Mucosa of stomach (tissue), 1 donor: ENCODE results near the gene PRPF40A.
"Not testable (repeated sequence)": the region's sequence is repeated elsewhere in the genome, so short reads cannot be mapped to it uniquely, and the experiment has no call there.

ENCODE experiments used
- H3K27me3 ChIP-seq: one replicate; pipeline ENCODE4 v1.7.0; 2013; ENCODE audit warnings: mild to moderate bottlenecking, low read length; ENCODE audit not compliant: control insufficient read depth, insufficient read depth
- H3K36me3 ChIP-seq: one replicate; pipeline ENCODE4 v1.7.0; 2013; ENCODE audit warnings: low read length; ENCODE audit not compliant: control insufficient read depth, insufficient read depth
- H3K4me1 ChIP-seq: one replicate; pipeline ENCODE4 v1.7.0; 2013; ENCODE audit warnings: mild to moderate bottlenecking, low read length; ENCODE audit not compliant: control insufficient read depth, insufficient read depth
- H3K4me3 ChIP-seq: one replicate; pipeline ENCODE4 v1.7.0; 2013; ENCODE audit warnings: low read length
- H3K9ac ChIP-seq: one replicate; pipeline ENCODE4 v1.7.0; 2013; ENCODE audit warnings: mild to moderate bottlenecking, low read length, moderate library complexity
- H3K9me3 ChIP-seq: one replicate; pipeline ENCODE4 v1.7.0; 2013; ENCODE audit warnings: mild to moderate bottlenecking, low read length, moderate library complexity; ENCODE audit not compliant: control insufficient read depth
- donor health status: Pancreatic carcinoma.

PRPF40A gene

DNA sequence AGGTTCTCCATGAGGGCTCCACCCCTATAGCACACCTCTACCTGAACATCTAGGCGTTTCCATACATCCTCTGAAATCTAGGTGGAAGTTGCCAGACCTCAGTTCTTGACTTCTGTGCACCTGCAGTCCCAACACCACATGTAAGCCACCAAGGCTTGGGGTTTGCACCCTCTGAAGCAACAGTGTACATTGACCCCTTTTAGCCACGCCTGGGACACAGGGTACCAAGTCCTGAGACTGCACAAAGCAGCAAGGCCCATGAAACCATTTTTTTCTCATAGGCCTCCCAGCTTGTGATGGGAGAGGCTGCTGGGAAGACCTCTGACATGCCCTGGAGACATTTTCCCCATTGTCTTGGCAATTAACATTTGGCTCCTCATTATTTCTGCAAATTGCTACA lies 21.2 kb upstream of the PRPF40A start:
- no peaks in the 10 kb centered on the region for H3K36me3 ChIP-seq
- H3K9me3 ChIP-seq: no peaks in the 10 kb centered on the region
- H3K27me3 ChIP-seq: no peaks in the 10 kb centered on the region
- no peak overlapping the region for H3K4me3 ChIP-seq
- no peak overlapping the region for H3K9ac ChIP-seq
- H3K4me1 ChIP-seq: no peaks in the 10 kb centered on the region

- not testable (repeated sequence) for H3K27me3 ChIP-seq, H3K4me1 ChIP-seq, H3K9me3 ChIP-seq, H3K36me3 ChIP-seq, H3K9ac ChIP-seq, H3K4me3 ChIP-seq
Observed at GRCh38 chr2:152737509-152737908, 20.2 kb upstream of the PRPF40A start.

GRCh38 chr2:152730591-152731333 lies 13.5 kb upstream of the PRPF40A start:
- no peak overlapping the region for H3K9ac ChIP-seq
- H3K4me1 ChIP-seq: peaks cover 6% of the 10 kb centered on the region
- H3K27me3 ChIP-seq: no peaks in the 10 kb centered on the region
- H3K9me3 ChIP-seq: no peaks in the 10 kb centered on the region
- H3K4me3 ChIP-seq: no peak overlapping the region
- no peaks in the 10 kb centered on the region for H3K36me3 ChIP-seq

GRCh38 chr2:152729844-152730243 lies 12.6 kb upstream of the PRPF40A start:
- H3K27me3 ChIP-seq: no peaks in the 10 kb centered on the region
- no peak overlapping the region for H3K9ac ChIP-seq
- no peak overlapping the region for H3K4me3 ChIP-seq
- H3K36me3 ChIP-seq: no peaks in the 10 kb centered on the region
- H3K4me1 ChIP-seq: peaks cover 6% of the 10 kb centered on the region
- H3K9me3 ChIP-seq: no peaks in the 10 kb centered on the region

- Histone ChIP-seq H3K36me3 (no peaks in the 10 kb centered on the region), H3K4me1 (peaks cover 9% of the 10 kb centered on the region), H3K9me3 (no peaks in the 10 kb centered on the region), H3K4me3 (no peak overlapping the region), H3K9ac (no peak overlapping the region), H3K27me3 (no peaks in the 10 kb centered on the region)
Observed at GRCh38 chr2:152723918-152724317, 6.7 kb upstream of the PRPF40A start.

DNA sequence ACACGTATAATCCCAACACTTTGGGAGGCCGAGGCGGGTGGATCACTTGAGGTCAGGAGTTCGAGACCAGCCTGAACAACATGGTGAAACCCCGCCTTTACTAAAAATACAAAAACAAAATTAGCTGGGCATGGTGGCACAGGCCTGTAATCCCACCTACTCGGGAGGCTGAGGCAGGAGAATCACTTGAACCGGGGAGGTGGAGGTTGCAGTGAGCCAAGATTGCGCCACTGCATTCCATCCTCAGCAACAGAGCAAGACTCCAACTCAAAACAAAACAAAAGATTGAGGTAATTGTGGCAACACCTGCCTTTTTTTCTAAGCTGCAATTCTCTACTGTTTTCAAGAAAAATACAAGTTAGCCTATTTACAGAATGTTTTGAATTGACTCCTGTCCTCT lies 5.4 kb upstream of the PRPF40A start:
- H3K9me3 ChIP-seq, H3K9ac ChIP-seq, H3K4me1 ChIP-seq, H3K27me3 ChIP-seq, H3K4me3 ChIP-seq, H3K36me3 ChIP-seq: not testable (repeated sequence)

- Histone ChIP-seq H3K27me3 (no peaks in the 10 kb centered on the region), H3K4me3 (no peak overlapping the region), H3K9me3 (no peaks in the 10 kb centered on the region), H3K9ac (no peak overlapping the region), H3K36me3 (no peaks in the 10 kb centered on the region), H3K4me1 (peaks cover 13% of the 10 kb centered on the region)
Observed at GRCh38 chr2:152720794-152721193, 3.5 kb upstream of the PRPF40A start.

- Histone ChIP-seq H3K4me3 (peak overlapping the region; percentile 80), H3K4me1 (peaks cover 14% of the 10 kb centered on the region), H3K36me3 (no peaks in the 10 kb centered on the region), H3K9ac (peak overlapping the region; percentile 78), H3K9me3 (no peaks in the 10 kb centered on the region), H3K27me3 (no peaks in the 10 kb centered on the region)
Observed at GRCh38 chr2:152718909-152719645, 1.8 kb upstream of the PRPF40A start.

DNA sequence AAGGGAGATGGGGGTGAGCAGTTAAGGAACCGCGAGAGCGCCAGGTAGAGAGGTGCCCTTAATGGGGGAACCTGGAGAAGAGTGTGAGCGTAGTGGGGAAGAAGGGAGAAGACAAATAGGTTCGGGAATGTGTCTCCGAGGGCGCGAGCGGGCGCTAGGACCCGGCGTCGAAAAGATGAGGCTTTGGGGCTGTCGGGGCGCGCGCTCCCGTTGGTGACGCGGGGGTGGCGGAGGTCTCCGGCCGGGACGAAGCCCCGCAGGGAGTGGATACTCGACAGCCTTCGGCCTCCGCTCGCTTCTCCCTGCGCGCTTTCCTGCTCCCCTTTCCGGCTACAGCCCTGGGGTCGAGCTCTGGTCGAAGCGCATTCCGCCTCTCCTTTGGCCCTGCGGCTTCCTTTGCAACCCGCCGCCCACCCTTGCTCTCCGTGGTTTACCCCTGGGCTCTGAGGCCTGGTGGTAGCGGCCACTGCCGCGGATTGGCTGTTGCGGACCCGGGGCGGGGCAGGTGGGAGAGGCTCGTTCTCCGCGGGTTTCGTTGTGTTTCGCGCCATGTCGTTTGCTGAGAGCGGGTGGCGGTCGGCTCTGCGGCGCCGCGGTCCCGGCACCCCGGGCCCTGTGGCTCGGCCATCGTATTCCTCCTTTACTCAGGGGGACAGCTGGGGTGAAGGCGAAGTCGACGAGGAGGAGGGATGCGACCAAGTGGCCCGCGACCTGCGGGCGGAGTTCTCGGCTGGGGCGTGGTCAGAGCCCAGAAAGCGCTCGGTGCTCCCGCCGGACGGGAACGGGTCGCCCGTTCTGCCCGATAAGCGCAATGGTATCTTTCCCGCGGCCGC lies 1.0 kb upstream of the PRPF40A start, which contains the start of gene ARL6IP6:
ARL6IP6 (plus strand) TSS at position 545 of the 833 bp plus-strand sequence; CDS start at position 550, 5 bp downstream.
- Histone ChIP-seq H3K36me3 (no peaks in the 10 kb centered on the region), H3K9me3 (no peaks in the 10 kb centered on the region), H3K9ac (peak within 1 kb of the TSS; percentile 78), H3K27me3 (no peaks in the 10 kb centered on the region), H3K4me3 (peak within 1 kb of the TSS; percentile 80), H3K4me1 (peaks cover 14% of the 10 kb centered on the region)

DNA sequence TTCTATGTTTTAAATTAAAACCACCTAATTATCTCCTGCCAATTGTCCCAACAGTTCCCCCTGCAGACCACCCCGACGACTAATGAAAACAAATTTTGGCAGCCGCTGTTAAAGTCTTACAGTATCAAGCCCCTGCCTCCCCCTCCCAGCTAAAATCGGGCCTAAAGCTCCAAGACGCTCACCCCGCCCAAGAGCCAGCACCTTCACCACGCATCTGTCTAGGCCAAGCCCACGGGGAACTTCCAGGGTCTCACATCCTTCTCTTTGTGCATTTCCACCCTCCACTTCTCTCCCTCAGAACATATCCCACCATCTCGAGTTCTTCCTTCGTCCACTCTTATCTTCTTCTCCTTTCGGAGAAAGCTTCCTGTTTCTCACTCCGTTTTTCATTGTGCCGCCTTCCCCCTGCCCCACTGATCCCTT lies 445 bp downstream of the PRPF40A start:
- no peaks in the 10 kb centered on the region for H3K27me3 ChIP-seq
- no peaks in the 10 kb centered on the region for H3K36me3 ChIP-seq
- peak overlapping the region; percentile 78 for H3K9ac ChIP-seq
- no peaks in the 10 kb centered on the region for H3K9me3 ChIP-seq
- H3K4me3 ChIP-seq: peak overlapping the region; percentile 80
- peaks cover 14% of the 10 kb centered on the region for H3K4me1 ChIP-seq

DNA sequence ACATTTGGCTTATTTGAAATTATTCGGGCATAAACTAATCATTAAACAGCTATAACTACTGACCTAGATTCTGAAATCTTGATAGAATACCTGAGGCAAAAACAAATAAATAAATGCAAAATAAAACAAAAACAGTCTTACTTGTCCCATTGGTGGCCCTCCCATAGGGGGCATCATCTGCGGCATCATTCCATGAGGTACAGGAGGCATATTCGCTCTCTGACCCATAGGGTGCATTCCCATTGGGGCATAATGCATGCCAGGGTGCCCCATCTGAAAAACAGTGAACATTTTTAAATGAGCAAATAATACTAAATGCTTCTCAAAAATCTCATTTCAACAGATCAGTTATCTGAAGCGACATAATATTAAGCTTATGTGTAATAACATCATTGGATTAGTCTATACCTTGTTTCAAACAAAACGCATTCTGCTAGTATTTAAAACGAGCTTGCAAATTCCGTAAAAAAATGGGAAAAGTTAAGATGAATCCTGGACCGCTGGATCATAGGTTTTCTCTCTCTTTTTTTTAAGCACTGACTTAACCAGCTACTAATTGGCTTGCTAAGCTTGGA lies 1.3 kb downstream of the PRPF40A start:
- H3K9ac ChIP-seq: no peak overlapping the region
- H3K9me3 ChIP-seq: no peaks in the 10 kb centered on the region
- H3K4me3 ChIP-seq: no peak overlapping the region
- H3K36me3 ChIP-seq: no peaks in the 10 kb centered on the region
- H3K4me1 ChIP-seq: peaks cover 14% of the 10 kb centered on the region
- no peaks in the 10 kb centered on the region for H3K27me3 ChIP-seq
